Measurements from ENCODE around the gene ATG10. TPM values are rescaled to one million over a fixed set of nuclear protein-coding genes. Genes with fewer than 3 reads are reported as not detected.

Gene ATG10
- total and polyA plus RNA-seq, 2 of the 8 experiments (the other 6 are each of a cell fraction or from before 2014, with no cell fraction given) = 3.7 to 8.8 TPM

DNA sequence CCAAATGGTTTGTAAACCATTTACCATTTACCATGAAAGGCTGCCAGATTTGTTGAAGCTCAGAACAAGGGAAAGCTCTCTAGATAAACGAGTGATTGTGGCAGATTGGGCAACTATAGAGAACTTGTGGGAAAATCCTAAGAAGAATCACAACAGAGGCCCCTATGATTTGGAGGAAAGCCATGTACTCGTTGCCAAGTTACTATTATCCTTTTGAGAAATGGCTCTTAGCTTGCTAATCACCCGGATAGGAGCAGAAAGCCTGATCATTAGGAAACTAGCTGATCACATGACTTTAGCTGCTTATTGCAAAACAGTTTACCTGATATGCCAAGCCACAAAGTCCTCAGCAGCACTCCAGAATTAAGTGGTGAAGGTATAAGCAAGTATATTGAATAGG lies 23.5 kb upstream of the ATG10 start:
- Histone ChIP-seq H3K23me2 (ENCODE audit: low read depth, low read length) (no peaks in the 10 kb centered on the region), H3K27me3 (replicated peaks in 1 of 4; ENCODE audit: control insufficient read depth in 3 of 4, extremely low read depth in 1 of 4, insufficient read depth in 3 of 4, low read length in 3 of 4) (no peaks in the 10 kb centered on the region), H4K5ac (ENCODE audit: insufficient read length, low read depth, low read length) (no peak overlapping the region), H3K9me3 (ENCODE audit: insufficient read depth in 2 of 2, low read depth in 1 of 2, low read length in 1 of 2) (no peaks in the 10 kb centered on the region), H3K14ac (ENCODE audit: insufficient read length) (no peak overlapping the region), H3K4me3 (ENCODE audit: extremely low read depth in 1 of 4, insufficient read depth in 2 of 4, low read depth in 3 of 4, low read length in 4 of 4) (no peak overlapping the region), H4K8ac (ENCODE audit: extremely low read depth, insufficient read depth, low read length) (no peak overlapping the region), H4K91ac (replicated peaks; ENCODE audit: insufficient read length, low read length) (no peak overlapping the region), H3K18ac (ENCODE audit: extremely low read depth, low read length) (no peak overlapping the region), H3K56ac (replicated peaks; ENCODE audit: insufficient read length, low read depth, low read length) (no peak overlapping the region), H2BK120ac (replicated peaks; ENCODE audit: low read depth, low read length) (no peak overlapping the region), H2BK5ac (ENCODE audit: low read depth, low read length) (no peak overlapping the region), H3K4ac (replicated peaks; ENCODE audit: insufficient read length, low read depth, low read length) (no peak overlapping the region), H3K4me1 (replicated peaks in 1 of 4; ENCODE audit: control insufficient read depth in 3 of 4, insufficient read depth in 4 of 4, low read length in 3 of 4) (peaks cover 0 to 4% (median 1%) of the 10 kb centered on the region in 4 experiments; a peak in 3 of 7 replicates), H3K4me2 (ENCODE audit: insufficient read depth in 1 of 2, low read depth in 2 of 2, low read length in 2 of 2) (no peak overlapping the region), H2BK15ac (ENCODE audit: low read length) (no peak overlapping the region), H2BK20ac (ENCODE audit: low read length) (no peak overlapping the region), H3K79me1 (ENCODE audit: low read depth, low read length) (no peaks in the 10 kb centered on the region), H3K36me3 (ENCODE audit: control insufficient read depth in 2 of 4, insufficient read depth in 4 of 4, low read length in 3 of 4) (no peaks in the 10 kb centered on the region), H3K27ac (ENCODE audit: low read depth, low read length) (no peak overlapping the region), H3K23ac (ENCODE audit: insufficient read length) (no peak overlapping the region), H2AFZ (ENCODE audit: low read length) (no peak overlapping the region), H4K20me1 (replicated peaks in 1 of 2; ENCODE audit: control insufficient read depth in 1 of 2, insufficient read depth in 2 of 2, low read length in 2 of 2) (no peaks in the 10 kb centered on the region), H3K79me2 (ENCODE audit: control insufficient read depth in 1 of 2, insufficient read depth in 2 of 2, low read length in 2 of 2) (no peaks in the 10 kb centered on the region), H3K9ac (replicated peaks in 1 of 4; ENCODE audit: extremely low read depth in 1 of 4, low read depth in 3 of 4, low read length in 3 of 4) (no peak overlapping the region), H2AK5ac (ENCODE audit: low read depth, low read length) (no peak overlapping the region), H2BK12ac (ENCODE audit: low read depth, low read length) (no peak overlapping the region)
- DNase-seq (ENCODE audit: low read depth in 1 of 2, low spot score in 2 of 2) = no peak
- WGBS, 2 experiments (ENCODE audit: extremely low coverage in 1 of 2, insufficient coverage in 1 of 2, insufficient read length in 1 of 2, insufficient replicate concordance in 2 of 2, low coverage in 1 of 2, low lambda C conversion rate in 2 of 2, missing lambda C conversion rate in 1 of 2) = 82% methylated on average over 3 of the region's 3 CpGs; no CpG with 5 or more reads in 1 of the 2 experiments
- ChIA-PET CTCF (ENCODE audit: partially characterized antibody) (no interaction called here), POLR2A (ENCODE audit: partially characterized antibody) (interaction anchor here (0.7 kb wide), 1 partner anchor 11 kb away, joined by 3 read pairs; no protein-coding TSS in a partner anchor)
- no peak for FAIRE-seq
- TF ChIP-seq SP4 (IDR thresholded peaks at IDR 0.05; ENCODE audit: low read length) (no peak), CHD1 (IDR thresholded peaks at IDR 0.05; ENCODE audit: low read depth, low read length) (no peak), SIX5 (IDR thresholded peaks at IDR 0.05; ENCODE audit: low read depth, low read length) (no peak), TAF7 (optimal IDR thresholded peaks at IDR 0.05; ENCODE audit: borderline replicate concordance, low read depth, low read length) (no peak), NANOG (IDR thresholded peaks at IDR 0.05; ENCODE audit: insufficient read depth, low read depth, low read length, poor library complexity, severe bottlenecking) (no peak), SUZ12 (IDR thresholded peaks at IDR 0.05; ENCODE audit: low read length) (no peak), POLR2AphosphoS5 (IDR thresholded peaks at IDR 0.05; ENCODE audit: low read depth, low read length) (no peak), ASH2L (IDR thresholded peaks at IDR 0.05; ENCODE audit: low read length) (no peak), JUND (IDR thresholded peaks at IDR 0.05; ENCODE audit: low read length) (no peak), YY1 (IDR thresholded peaks at IDR 0.05; ENCODE audit: low read depth, low read length) (no peak), EZH2 (IDR thresholded peaks at IDR 0.05; ENCODE audit: low read depth, low read length, severe bottlenecking) (no peak)

Measured in H1 (cell line).